GM10266 (cell line): Measurements from ENCODE around the gene OSBP2.

Experiments used
- DNase-seq: peaks from one replicate; pipeline ENCODE4 v3.0.0; 2012; ENCODE audit errors: extremely low spot score
- CTCF ChIP-seq: IDR thresholded peaks from 2 replicates; pipeline ENCODE4 v1.5.1; 2012; ENCODE audit warnings: mild to moderate bottlenecking, low read depth; ENCODE audit not compliant: control insufficient read depth, insufficient read depth; ENCODE audit errors: missing control alignments

The OSBP2 gene

GRCh38 chr22:30743257-30744020 is 48.8 kb downstream of the OSBP2 start:
- TF ChIP-seq CTCF: no peak
- no peak for DNase-seq

DNA sequence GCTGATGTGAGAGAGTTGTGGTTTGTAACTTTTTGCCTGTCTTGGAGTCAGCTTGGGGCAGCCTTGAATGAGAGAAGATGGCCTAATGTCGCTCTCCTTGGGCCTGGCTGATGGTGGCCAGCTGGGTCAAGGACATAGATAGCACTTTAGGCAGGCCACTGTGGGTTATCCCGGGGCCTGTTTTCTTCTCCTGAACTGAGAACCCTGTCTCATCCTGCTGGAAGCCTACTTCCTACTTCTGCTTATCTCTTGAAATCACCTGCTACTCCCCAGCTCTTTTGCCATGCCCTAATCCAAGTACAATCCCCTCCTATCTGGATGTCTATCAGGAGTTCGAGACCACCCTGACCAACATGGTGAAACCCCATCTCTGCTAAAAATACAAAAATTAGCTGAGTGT is 49.5 kb downstream of the OSBP2 start:
- DNase-seq: no peak
- TF ChIP-seq CTCF: no peak

DNA sequence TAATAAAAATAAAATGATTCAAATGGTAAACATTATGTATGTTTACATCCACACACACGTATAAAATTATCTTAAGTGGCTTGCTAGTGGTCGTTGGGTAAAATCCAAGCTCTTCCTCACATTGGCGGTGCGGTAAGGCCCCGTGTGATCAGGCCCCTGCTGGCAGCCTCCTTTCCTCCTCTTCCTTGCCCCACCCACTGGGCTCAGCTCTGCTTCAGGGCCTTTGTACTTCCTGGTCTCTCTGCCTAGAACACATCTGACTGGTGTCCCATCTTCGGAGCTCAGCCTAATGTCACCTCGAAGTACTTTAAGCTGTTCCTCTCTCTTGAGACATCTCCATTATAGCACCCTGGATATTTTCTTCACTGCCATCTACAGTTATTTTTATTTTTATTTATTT is 52.8 kb downstream of the OSBP2 start:
- no peak for DNase-seq
- TF ChIP-seq CTCF: no peak

DNA sequence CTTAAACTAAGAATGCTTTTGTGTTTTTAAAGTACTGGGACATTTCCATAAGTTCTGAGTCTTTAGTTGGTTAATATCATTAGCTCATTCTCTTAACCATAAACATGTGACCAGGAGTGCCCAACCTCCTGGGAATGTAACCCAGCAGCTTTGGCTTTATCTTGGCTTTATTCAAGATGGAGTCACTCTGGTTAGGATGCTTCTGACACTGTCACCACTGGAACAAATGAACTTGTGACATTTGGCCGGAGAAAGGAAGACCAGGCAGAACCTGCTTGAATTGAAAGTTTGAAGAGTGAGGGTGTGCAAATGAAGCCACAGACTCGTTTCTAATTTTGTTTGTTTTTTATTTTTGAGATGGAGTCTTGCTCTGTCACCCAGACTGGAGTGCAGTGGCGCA is 54.6 kb downstream of the OSBP2 start:
- no peak for TF ChIP-seq CTCF
- no peak for DNase-seq

- DNase-seq: no peak
- TF ChIP-seq CTCF: no peak
These were observed 55.2 kb downstream of the OSBP2 start for GRCh38 chr22:30749849-30750248.

DNA sequence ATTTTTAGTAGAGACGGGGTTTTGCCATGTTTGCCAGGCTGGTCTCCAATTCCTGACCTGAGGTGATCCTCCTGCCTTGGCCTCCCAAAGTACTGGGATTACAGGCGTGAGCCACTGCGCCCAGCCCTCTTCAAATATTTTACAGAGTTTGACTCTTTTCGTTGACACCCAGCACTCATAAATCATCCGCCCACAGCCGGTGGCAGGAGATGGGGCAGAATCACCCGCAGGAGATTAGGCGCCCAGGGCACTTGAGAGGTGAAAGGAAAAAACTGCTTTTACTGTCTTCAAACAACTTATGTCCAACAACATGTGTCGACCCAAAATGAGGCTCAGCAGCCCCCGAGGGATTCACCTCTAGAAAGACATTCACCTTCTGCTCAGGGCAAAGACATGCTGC is 56.9 kb downstream of the OSBP2 start:
- TF ChIP-seq CTCF: no peak
- no peak for DNase-seq

DNA sequence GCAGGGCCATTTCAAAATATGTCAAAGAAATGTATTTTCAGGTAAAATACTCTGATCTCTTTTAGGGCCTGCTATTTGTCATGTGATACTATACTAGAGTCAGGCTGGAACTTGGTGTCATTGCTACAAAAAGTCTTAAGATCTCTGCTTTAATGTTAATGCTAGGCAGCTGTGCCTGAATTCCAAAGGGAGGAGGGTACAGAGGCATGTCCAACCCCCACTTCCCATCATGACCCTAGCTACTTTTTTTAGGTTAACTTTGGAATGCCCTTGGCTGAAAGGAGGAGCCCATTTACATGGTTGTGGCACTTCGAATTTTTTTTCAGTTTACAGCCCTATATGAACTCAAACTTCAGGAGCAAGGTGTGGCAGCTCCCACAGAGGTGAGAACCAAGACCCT is 58.1 kb downstream of the OSBP2 start:
- TF ChIP-seq CTCF: no peak
- no peak for DNase-seq
